ENCODE data around the gene ZNF652. TPM values are rescaled to one million over a fixed set of nuclear protein-coding genes. Genes with fewer than 3 reads are reported as not detected.
"Not testable (repeated sequence)": the region's sequence is repeated elsewhere in the genome, so short reads cannot be mapped to it uniquely, and the experiment has no call there.

Gene ZNF652
- total RNA-seq, 1 donor from 2014 or later, result 4.3 TPM

- H3K4me3 Mint-ChIP-seq (ENCODE audit: low read depth), result no peak overlapping the region
- intact Hi-C loops (cut with micrococcal nuclease), result no loop called here
- no peaks in the 10 kb centered on the region for H3K9me3 Mint-ChIP-seq
- no peak overlapping the region for H3K27ac Mint-ChIP-seq
- H3K4me1 Mint-ChIP-seq (ENCODE audit: low read depth), result peaks cover 2% of the 10 kb centered on the region
- peaks cover 22% of the 10 kb centered on the region for H3K27me3 Mint-ChIP-seq (ENCODE audit: low read depth)
- DNase-seq (ENCODE audit: low spot score), result no peak
- no peaks in the 10 kb centered on the region for H3K36me3 Mint-ChIP-seq (ENCODE audit: low read depth)
These were observed 19.0 kb upstream of the ZNF652 start for GRCh38 chr17:49381033-49381432.

GRCh38 chr17:49379926-49380325 lies 17.9 kb upstream of the ZNF652 start:
- Mint-ChIP-seq H3K36me3 (ENCODE audit: low read depth) (no peaks in the 10 kb centered on the region), H3K4me3 (ENCODE audit: low read depth) (no peak overlapping the region), H3K4me1 (ENCODE audit: low read depth) (peaks cover 2% of the 10 kb centered on the region), H3K9me3 (no peaks in the 10 kb centered on the region), H3K27me3 (ENCODE audit: low read depth) (peaks cover 20% of the 10 kb centered on the region), H3K27ac (no peak overlapping the region)
- no peak for DNase-seq (ENCODE audit: low spot score)
- intact Hi-C loops (cut with micrococcal nuclease), result no loop called here

GRCh38 chr17:49378311-49378710 lies 16.3 kb upstream of the ZNF652 start:
- peaks cover 16% of the 10 kb centered on the region for H3K27me3 Mint-ChIP-seq (ENCODE audit: low read depth)

GRCh38 chr17:49375544-49375943 lies 13.5 kb upstream of the ZNF652 start:
- intact Hi-C loops (cut with micrococcal nuclease), result no loop called here
- Mint-ChIP-seq H3K4me3 (ENCODE audit: low read depth) (no peak overlapping the region), H3K27me3 (ENCODE audit: low read depth) (peaks cover 18% of the 10 kb centered on the region), H3K36me3 (ENCODE audit: low read depth) (no peaks in the 10 kb centered on the region), H3K27ac (no peak overlapping the region), H3K4me1 (ENCODE audit: low read depth) (no peaks in the 10 kb centered on the region), H3K9me3 (no peaks in the 10 kb centered on the region)
- no peak for DNase-seq (ENCODE audit: low spot score)

More at GRCh38 chr17:49378311-49378710, 16.3 kb upstream of the ZNF652 start:
- no peak overlapping the region for H3K27ac Mint-ChIP-seq
- no peaks in the 10 kb centered on the region for H3K9me3 Mint-ChIP-seq
- H3K4me3 Mint-ChIP-seq (ENCODE audit: low read depth), result no peak overlapping the region
- no peaks in the 10 kb centered on the region for H3K36me3 Mint-ChIP-seq (ENCODE audit: low read depth)
- H3K4me1 Mint-ChIP-seq (ENCODE audit: low read depth), result no peaks in the 10 kb centered on the region
- DNase-seq (ENCODE audit: low spot score), result no peak
- intact Hi-C loops (cut with micrococcal nuclease), result no loop called here

DNA sequence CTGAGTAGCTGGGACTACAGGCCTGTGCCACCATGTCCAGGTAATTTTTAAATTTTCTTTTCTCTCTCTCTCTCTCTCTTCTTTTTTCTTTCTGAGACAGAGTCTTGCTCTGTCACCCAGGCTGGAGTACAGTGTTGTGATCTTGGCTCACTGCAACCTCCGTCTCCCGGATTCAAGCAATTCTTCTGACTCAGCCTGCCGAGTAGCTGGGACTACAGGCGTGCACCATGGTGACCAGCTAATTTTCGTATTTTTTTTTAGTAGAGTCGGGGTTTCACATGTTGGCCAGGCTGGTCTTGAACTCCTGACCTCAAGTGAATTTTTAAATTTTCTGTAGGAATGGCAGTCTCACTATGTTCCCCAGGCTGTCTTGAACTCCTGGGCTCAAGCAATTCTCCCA lies 11.1 kb upstream of the ZNF652 start:
- no peak overlapping the region for H3K27ac Mint-ChIP-seq
- H3K4me3 Mint-ChIP-seq (ENCODE audit: low read depth), result no peak overlapping the region
- intact Hi-C loops (cut with micrococcal nuclease), result no loop called here
- H3K36me3 Mint-ChIP-seq (ENCODE audit: low read depth), result no peaks in the 10 kb centered on the region
- peaks cover 8% of the 10 kb centered on the region for H3K27me3 Mint-ChIP-seq (ENCODE audit: low read depth)
- H3K9me3 Mint-ChIP-seq, result no peaks in the 10 kb centered on the region
- no peaks in the 10 kb centered on the region for H3K4me1 Mint-ChIP-seq (ENCODE audit: low read depth)
- DNase-seq (ENCODE audit: low spot score), result no peak

GRCh38 chr17:49372425-49372824 lies 10.4 kb upstream of the ZNF652 start:
- intact Hi-C loops (cut with micrococcal nuclease), result no loop called here
- Mint-ChIP-seq H3K27me3 (ENCODE audit: low read depth) (peaks cover 5% of the 10 kb centered on the region), H3K27ac (no peak overlapping the region), H3K9me3 (no peaks in the 10 kb centered on the region), H3K36me3 (ENCODE audit: low read depth) (no peaks in the 10 kb centered on the region), H3K4me3 (ENCODE audit: low read depth) (no peak overlapping the region), H3K4me1 (ENCODE audit: low read depth) (no peaks in the 10 kb centered on the region)
- no peak for DNase-seq (ENCODE audit: low spot score)

DNA sequence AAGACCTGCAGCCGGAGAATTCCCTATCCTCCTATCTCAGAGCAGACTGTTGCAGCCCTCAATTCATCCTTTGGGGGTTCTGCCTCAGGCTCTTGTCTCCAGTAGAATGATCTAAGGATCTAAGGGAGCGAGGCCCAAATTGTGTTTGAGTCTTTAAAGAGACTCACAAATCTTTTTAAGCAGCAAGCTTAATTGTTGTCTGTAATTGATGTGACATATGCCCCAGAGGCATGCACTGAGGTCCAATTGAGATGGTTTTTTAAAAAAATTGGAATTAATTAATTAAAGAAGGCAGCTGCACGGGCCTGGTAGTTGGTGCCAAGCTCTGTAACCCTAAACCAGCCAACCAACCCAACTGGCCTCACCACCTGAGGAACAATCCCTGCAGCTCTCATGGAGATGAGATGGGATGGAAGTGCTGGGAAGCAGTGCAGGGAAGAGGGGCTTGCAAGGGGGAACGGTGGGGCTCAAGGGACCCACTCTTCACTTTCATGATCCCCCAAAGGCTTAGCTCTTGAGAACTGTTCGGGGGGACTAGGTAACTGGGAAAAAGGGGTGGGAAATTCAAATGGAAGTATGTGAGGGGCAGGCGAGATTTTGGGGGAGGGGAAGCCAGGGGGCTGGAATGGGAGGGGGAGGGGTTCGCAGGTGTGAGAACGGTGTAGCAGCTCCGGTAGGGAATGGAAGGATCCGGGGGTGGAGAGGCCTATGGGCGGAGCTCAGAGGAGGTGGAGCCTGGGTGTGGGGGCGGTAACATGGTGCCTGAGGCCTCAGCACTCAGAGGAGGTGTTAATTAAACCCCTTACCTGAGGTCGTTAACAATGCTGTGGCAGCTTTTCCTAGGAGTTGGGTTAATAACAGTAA lies 9.2 kb upstream of the ZNF652 start:
- Mint-ChIP-seq H3K27ac (no peak overlapping the region), H3K4me3 (ENCODE audit: low read depth) (no peak overlapping the region), H3K36me3 (ENCODE audit: low read depth) (no peaks in the 10 kb centered on the region), H3K9me3 (no peaks in the 10 kb centered on the region), H3K4me1 (ENCODE audit: low read depth) (no peaks in the 10 kb centered on the region), H3K27me3 (ENCODE audit: low read depth) (peaks cover 8% of the 10 kb centered on the region)
- no peak for DNase-seq (ENCODE audit: low spot score)
- intact Hi-C loops (cut with micrococcal nuclease), result no loop called here

GRCh38 chr17:49369760-49370159 lies 7.7 kb upstream of the ZNF652 start:
- Mint-ChIP-seq H3K36me3 (ENCODE audit: low read depth) (no peaks in the 10 kb centered on the region), H3K27me3 (ENCODE audit: low read depth) (peaks cover 7% of the 10 kb centered on the region), H3K4me1 (ENCODE audit: low read depth) (peaks cover 4% of the 10 kb centered on the region), H3K27ac (no peak overlapping the region), H3K9me3 (no peaks in the 10 kb centered on the region), H3K4me3 (ENCODE audit: low read depth) (no peak overlapping the region)
- no peak for DNase-seq (ENCODE audit: low spot score)
- intact Hi-C loops (cut with micrococcal nuclease), result no loop called here

DNA sequence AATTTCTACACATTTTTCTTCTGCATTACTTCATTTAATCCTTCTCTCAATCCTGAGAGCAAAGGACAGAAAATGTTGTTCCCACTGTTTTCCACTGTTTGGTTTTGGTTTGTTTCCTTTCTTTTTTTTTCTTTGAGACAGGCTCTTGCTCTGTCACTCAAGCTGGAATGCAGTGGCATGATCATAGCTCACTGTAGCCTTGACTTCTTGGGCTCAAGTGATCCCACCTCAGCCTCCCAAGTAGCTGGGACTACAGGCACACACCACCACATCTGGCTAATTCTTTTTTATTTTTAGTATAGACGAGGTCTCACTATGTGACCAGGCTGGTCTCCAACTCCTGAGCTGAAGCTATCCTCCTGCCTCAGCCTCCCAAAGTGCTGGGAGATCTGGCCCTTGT lies 7.0 kb upstream of the ZNF652 start:
- Mint-ChIP-seq H3K36me3 (ENCODE audit: low read depth) (no peaks in the 10 kb centered on the region), H3K27ac (no peak overlapping the region), H3K27me3 (ENCODE audit: low read depth) (peaks cover 7% of the 10 kb centered on the region), H3K4me3 (ENCODE audit: low read depth) (no peak overlapping the region), H3K4me1 (ENCODE audit: low read depth) (peaks cover 4% of the 10 kb centered on the region), H3K9me3 (no peaks in the 10 kb centered on the region)
- intact Hi-C loops (cut with micrococcal nuclease), result no loop called here
- DNase-seq (ENCODE audit: low spot score), result no peak

- no peak overlapping the region for H3K4me3 Mint-ChIP-seq (ENCODE audit: low read depth)
- intact Hi-C loops (cut with micrococcal nuclease), result no loop called here
- H3K36me3 Mint-ChIP-seq (ENCODE audit: low read depth), result no peaks in the 10 kb centered on the region
- peaks cover 9% of the 10 kb centered on the region for H3K27me3 Mint-ChIP-seq (ENCODE audit: low read depth)
- peaks cover 16% of the 10 kb centered on the region for H3K4me1 Mint-ChIP-seq (ENCODE audit: low read depth)
- no peak for DNase-seq (ENCODE audit: low spot score)
- no peak overlapping the region for H3K27ac Mint-ChIP-seq
- no peaks in the 10 kb centered on the region for H3K9me3 Mint-ChIP-seq
These were observed 3.6 kb upstream of the ZNF652 start for GRCh38 chr17:49365667-49366066.

DNA sequence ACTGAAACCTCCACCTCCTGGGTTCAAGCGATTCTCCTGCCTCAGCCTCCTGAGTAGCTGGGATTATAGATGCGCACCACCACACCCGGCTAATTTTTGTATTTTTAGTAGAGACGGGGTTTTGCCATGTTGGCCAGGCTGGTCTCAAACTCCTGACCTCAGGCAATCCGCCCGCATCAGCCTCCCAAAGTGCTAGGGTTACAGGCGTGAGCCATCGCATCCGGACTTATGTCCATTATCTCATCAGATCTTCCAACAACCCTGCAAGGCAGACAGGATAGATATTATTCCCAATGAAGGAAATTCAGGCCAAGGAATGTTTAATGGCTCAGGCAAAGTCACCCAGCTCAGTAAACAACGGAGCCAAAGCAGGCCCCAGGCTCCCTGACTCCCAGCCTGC lies 3.1 kb upstream of the ZNF652 start:
- H3K9me3 Mint-ChIP-seq; H3K27ac Mint-ChIP-seq; DNase-seq (ENCODE audit: low spot score); H3K36me3 Mint-ChIP-seq (ENCODE audit: low read depth); H3K4me3 Mint-ChIP-seq (ENCODE audit: low read depth); intact Hi-C loops (cut with micrococcal nuclease); H3K27me3 Mint-ChIP-seq (ENCODE audit: low read depth): not testable (repeated sequence)
- H3K4me1 Mint-ChIP-seq (ENCODE audit: low read depth), result peaks cover 21% of the 10 kb centered on the region

GRCh38 chr17:49364119-49364518 lies 2.1 kb upstream of the ZNF652 start:
- Mint-ChIP-seq H3K4me3 (ENCODE audit: low read depth) (no peak overlapping the region), H3K36me3 (ENCODE audit: low read depth) (no peaks in the 10 kb centered on the region), H3K4me1 (ENCODE audit: low read depth) (peaks cover 32% of the 10 kb centered on the region), H3K9me3 (no peaks in the 10 kb centered on the region), H3K27me3 (ENCODE audit: low read depth) (peaks cover 11% of the 10 kb centered on the region), H3K27ac (no peak overlapping the region)
- no peak for DNase-seq (ENCODE audit: low spot score)
- intact Hi-C loops (cut with micrococcal nuclease), result loop anchor here (5.0 kb wide), 1 partner anchor 33 kb away; no protein-coding TSS in a partner anchor

DNA sequence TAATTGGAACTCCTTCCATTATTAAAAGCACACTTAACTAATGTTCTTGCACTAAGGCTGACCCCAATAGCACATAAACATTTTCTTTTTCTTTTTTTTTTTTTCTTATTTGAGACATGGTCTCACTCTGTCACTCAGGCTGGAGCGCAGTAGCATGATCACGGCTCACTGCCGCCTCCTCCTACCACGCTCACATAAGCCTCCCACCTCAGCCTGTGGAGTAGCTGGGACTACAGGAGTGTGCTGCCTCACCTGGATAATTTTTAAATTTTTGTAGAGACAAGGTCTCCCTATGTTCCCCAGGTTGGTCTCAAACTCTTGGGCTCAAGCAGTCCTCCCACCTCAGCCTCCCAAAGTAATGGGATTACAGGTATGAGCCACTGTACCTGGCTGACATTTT lies 1.2 kb upstream of the ZNF652 start:
- Mint-ChIP-seq H3K27me3 (ENCODE audit: low read depth) (peaks cover 11% of the 10 kb centered on the region), H3K4me1 (ENCODE audit: low read depth) (peaks cover 40% of the 10 kb centered on the region), H3K27ac (no peak overlapping the region), H3K9me3 (no peaks in the 10 kb centered on the region), H3K36me3 (ENCODE audit: low read depth) (no peaks in the 10 kb centered on the region), H3K4me3 (ENCODE audit: low read depth) (no peak overlapping the region)
- DNase-seq (ENCODE audit: low spot score), result no peak
- intact Hi-C loops (cut with micrococcal nuclease), result loop anchor here (5.0 kb wide), 1 partner anchor 34 kb away; no protein-coding TSS in a partner anchor

All from activated T-helper 2 cell treated with anti-CD3 and anti-CD28 coated beads, Interferon-gamma antibody, Interleukin-2, Interleukin-4, amounts not matched to agents 10 μg/mL and 5 μg/mL and 100 μg/mL, durations not matched to agents 14 hours and 24 hours and 36 hours (primary cell).